H1 (cell line): ENCODE results near the gene TAF4. TPM values are rescaled to one million over a fixed set of nuclear protein-coding genes. Genes with fewer than 3 reads are reported as not detected.

Source experiments
- CTCF ChIA-PET: fragments of 300-600 bp; sonication (Branson Sonifier 250); formaldehyde crosslinking; loops from one replicate; lab custom pipeline; 2021; ENCODE audit not compliant: partially characterized antibody; lab: Charles Lee
- POLR2A ChIA-PET: fragments of 300-600 bp; sonication (Branson Sonifier 250); formaldehyde crosslinking; loops from one replicate; lab custom pipeline; 2021; ENCODE audit warnings: inconsistent platforms; ENCODE audit not compliant: partially characterized antibody; lab: Charles Lee
- DNase-seq, 2 experiments: peaks; one replicate each; pipeline versions ENCODE4 v3.0.0 to v3.0.0-alpha.2; 2010 to 2022; ENCODE audit warnings: low spot score in 2 of 2, low read depth in 1 of 2, mixed read lengths in 1 of 2
- FAIRE-seq: peaks from 2 replicates; lab custom pipeline; 2011; peaks lifted over from hg19 to GRCh38; lab: Jason Lieb, UNC
- H2AFZ ChIP-seq: 2 replicates; pipeline ENCODE4 v1.8.1; 2012; ENCODE audit warnings: low read length, inconsistent platforms
- H2AK5ac ChIP-seq: 2 replicates; pipeline ENCODE4 v1.6.1; 2013; ENCODE audit warnings: low read depth, low read length
- H2BK120ac ChIP-seq: replicated peaks from 2 replicates; pipeline ENCODE3; 2013; ENCODE audit warnings: low read depth, low read length, inconsistent platforms
- H2BK12ac ChIP-seq: 2 replicates; pipeline ENCODE4 v1.6.1; 2013; ENCODE audit warnings: low read depth, low read length
- H2BK15ac ChIP-seq: 2 replicates; pipeline ENCODE4 v1.6.1; 2013; ENCODE audit warnings: low read length
- H2BK20ac ChIP-seq: 2 replicates; pipeline ENCODE4 v1.6.1; 2013; ENCODE audit warnings: low read length
- H2BK5ac ChIP-seq: 2 replicates; pipeline ENCODE4 v1.6.1; 2013; ENCODE audit warnings: low read depth, low read length
- H3K14ac ChIP-seq: 2 replicates; pipeline ENCODE4 v1.6.1; 2013; ENCODE audit warnings: inconsistent platforms; ENCODE audit not compliant: insufficient read length
- H3K18ac ChIP-seq: 2 replicates; pipeline ENCODE4 v1.6.1; 2013; ENCODE audit warnings: low read length; ENCODE audit errors: extremely low read depth
- H3K23ac ChIP-seq: 2 replicates; pipeline ENCODE4 v1.6.1; 2013; ENCODE audit warnings: inconsistent platforms; ENCODE audit not compliant: insufficient read length
- H3K23me2 ChIP-seq: 2 replicates; pipeline ENCODE4 v1.6.1; 2013; ENCODE audit warnings: low read depth, low read length
- H3K27ac ChIP-seq: 2 replicates; pipeline ENCODE4 v1.6.1; 2011; ENCODE audit warnings: low read depth, low read length, inconsistent platforms
- H3K27me3 ChIP-seq, 4 experiments: replicated peaks in 1 of 4; 1 replicate in 1 of 4; 2 replicates in 3 of 4; pipeline versions ENCODE4 v1.6.1 to v1.8.1; 2011 to 2013; ENCODE audit warnings: low read length in 3 of 4, mild to moderate bottlenecking in 3 of 4, inconsistent platforms in 2 of 4, mixed read lengths in 2 of 4, moderate library complexity in 1 of 4; ENCODE audit not compliant: control insufficient read depth in 3 of 4, insufficient read depth in 3 of 4; ENCODE audit errors: extremely low read depth in 1 of 4
- H3K36me3 ChIP-seq, 4 experiments: 2 replicates each; pipeline versions ENCODE4 v1.6.1 to v1.8.1; 2011 to 2013; ENCODE audit warnings: mild to moderate bottlenecking in 4 of 4, low read length in 3 of 4, moderate library complexity in 2 of 4, control low read depth in 1 of 4, inconsistent platforms in 1 of 4; ENCODE audit not compliant: insufficient read depth in 4 of 4, control insufficient read depth in 2 of 4
- H3K4ac ChIP-seq: replicated peaks from 2 replicates; pipeline ENCODE3; 2013; ENCODE audit warnings: low read length, low read depth, mixed read lengths, inconsistent platforms; ENCODE audit not compliant: insufficient read length
- H3K4me1 ChIP-seq, 4 experiments: replicated peaks in 1 of 4; 1 replicate in 1 of 4; 2 replicates in 3 of 4; pipeline versions ENCODE4 v1.6.1 to v1.8.1; 2011 to 2013; ENCODE audit warnings: low read length in 3 of 4, inconsistent platforms in 2 of 4, mixed read lengths in 1 of 4; ENCODE audit not compliant: insufficient read depth in 4 of 4, control insufficient read depth in 3 of 4
- H3K4me2 ChIP-seq, 2 experiments: 2 replicates each; pipeline versions ENCODE4 v1.6.1 to v1.8.1; 2011 to 2013; ENCODE audit warnings: low read depth in 2 of 2, low read length in 2 of 2, control low read depth in 1 of 2, inconsistent platforms in 1 of 2, mild to moderate bottlenecking in 1 of 2; ENCODE audit not compliant: insufficient read depth in 1 of 2
- H3K4me3 ChIP-seq, 4 experiments: fragments of 200-600, 300-600 bp in 1 of 4; sonication (generic), shearing (Covaris generic), sonication (Bioruptor Twin) in 1 of 4; 2 replicates each; pipeline versions ENCODE4 v1.5.1 to v1.8.1; 2011 to 2016; ENCODE audit warnings: low read length in 4 of 4, low read depth in 3 of 4, control low read depth in 2 of 4, inconsistent platforms in 2 of 4, mild to moderate bottlenecking in 2 of 4, mixed read lengths in 1 of 4, moderate library complexity in 1 of 4; ENCODE audit not compliant: insufficient read depth in 2 of 4; ENCODE audit errors: extremely low read depth in 1 of 4
- H3K56ac ChIP-seq: replicated peaks from 2 replicates; pipeline ENCODE3; 2013; ENCODE audit warnings: low read depth, mild to moderate bottlenecking, mixed read lengths, low read length, inconsistent platforms; ENCODE audit not compliant: insufficient read length
- H3K79me1 ChIP-seq: 2 replicates; pipeline ENCODE4 v1.6.1; 2013; ENCODE audit warnings: low read depth, low read length, control low read depth
- H3K79me2 ChIP-seq, 2 experiments: 2 replicates each; pipeline versions ENCODE4 v1.6.1 to v1.8.1; 2012 to 2013; ENCODE audit warnings: low read length in 2 of 2, mild to moderate bottlenecking in 2 of 2, inconsistent platforms in 1 of 2; ENCODE audit not compliant: insufficient read depth in 2 of 2, control insufficient read depth in 1 of 2
- H3K9ac ChIP-seq, 4 experiments: replicated peaks in 1 of 4; 1 replicate in 1 of 4; 2 replicates in 3 of 4; pipeline versions ENCODE4 v1.6.1 to v1.8.1; 2011 to 2013; ENCODE audit warnings: low read depth in 3 of 4, low read length in 3 of 4, control low read depth in 2 of 4, mild to moderate bottlenecking in 2 of 4, moderate library complexity in 2 of 4, inconsistent platforms in 1 of 4; ENCODE audit errors: extremely low read depth in 1 of 4
- H3K9me3 ChIP-seq, 2 experiments: 2 replicates each; pipeline versions ENCODE4 v1.6.1 to v1.8.1; 2012 to 2013; ENCODE audit warnings: mild to moderate bottlenecking in 2 of 2, moderate library complexity in 2 of 2, control low read depth in 1 of 2, inconsistent platforms in 1 of 2, low read depth in 1 of 2, low read length in 1 of 2, mixed read lengths in 1 of 2; ENCODE audit not compliant: insufficient read depth in 2 of 2
- H4K20me1 ChIP-seq, 2 experiments: replicated peaks in 1 of 2; 2 replicates each; pipeline versions ENCODE3 to v1.8.1; 2011 to 2013; ENCODE audit warnings: inconsistent platforms in 2 of 2, low read length in 2 of 2, mild to moderate bottlenecking in 1 of 2; ENCODE audit not compliant: insufficient read depth in 2 of 2, control insufficient read depth in 1 of 2
- H4K5ac ChIP-seq: 2 replicates; pipeline ENCODE4 v1.6.1; 2013; ENCODE audit warnings: low read length, low read depth, mixed read lengths, inconsistent platforms; ENCODE audit not compliant: insufficient read length
- H4K8ac ChIP-seq: 2 replicates; pipeline ENCODE4 v1.8.0; 2013; ENCODE audit warnings: mild to moderate bottlenecking, moderate library complexity, low read length, inconsistent platforms; ENCODE audit not compliant: insufficient read depth; ENCODE audit errors: extremely low read depth
- H4K91ac ChIP-seq: replicated peaks from 2 replicates; pipeline ENCODE3; 2013; ENCODE audit warnings: low read length, mixed read lengths, inconsistent platforms; ENCODE audit not compliant: insufficient read length
- CTBP2 ChIP-seq: IDR thresholded peaks from 2 replicates; pipeline ENCODE4 v1.7.0; 2011; ENCODE audit warnings: borderline replicate concordance, mild to moderate bottlenecking, moderate library complexity, mixed read lengths, low read length; ENCODE audit not compliant: insufficient read depth, insufficient read length
- E2F6 ChIP-seq: IDR thresholded peaks from 2 replicates; pipeline ENCODE4 v1.6.1; 2012; ENCODE audit warnings: inconsistent platforms
- EGR1 ChIP-seq: IDR thresholded peaks from 2 replicates; pipeline ENCODE4 v1.6.1; 2011; ENCODE audit warnings: low read depth, low read length, borderline replicate concordance
- NRF1 ChIP-seq: IDR thresholded peaks from 2 replicates; pipeline ENCODE4 v1.6.1; 2011; ENCODE audit warnings: mild to moderate bottlenecking, low read depth, low read length, improper control_type of control experiment
- POLR2AphosphoS5 ChIP-seq: IDR thresholded peaks from 2 replicates; pipeline ENCODE4 v1.6.1; 2011; ENCODE audit warnings: low read depth, low read length
- RFX5 ChIP-seq: IDR thresholded peaks from 2 replicates; pipeline ENCODE4 v1.6.1; 2011; ENCODE audit warnings: low read depth, low read length, improper control_type of control experiment, borderline replicate concordance
- RNF2 ChIP-seq: fragments of 200-900, 300-1000 bp; sonication (generic); IDR thresholded peaks from 2 replicates; pipeline ENCODE4 v1.7.1; 2016; ENCODE audit warnings: borderline replicate concordance, low read depth, mild to moderate bottlenecking, antibody characterized with exemption, low read length; ENCODE audit not compliant: poor library complexity, severe bottlenecking; ENCODE audit errors: missing control alignments
- SAP30 ChIP-seq: fragments of 300-600 bp; sonication (generic); IDR thresholded peaks from 2 replicates; pipeline ENCODE4 v1.7.1; 2012; ENCODE audit warnings: low read length, moderate library complexity, mild to moderate bottlenecking, inconsistent platforms; ENCODE audit not compliant: insufficient read depth, insufficient replicate concordance
- TAF7 ChIP-seq: optimal IDR thresholded peaks from 2 replicates; pipeline ENCODE3; 2011; ENCODE audit warnings: low read depth, mild to moderate bottlenecking, inconsistent platforms, low read length, moderate library complexity, borderline replicate concordance
- WGBS, 2 experiments: shearing (Covaris generic) in 1 of 2; methylation state at CpG; one replicate each; pipeline versions ENCODE4 v1.1.6 to v1.1.7; 2013 to 2015; ENCODE audit warnings: low lambda C conversion rate in 2 of 2, mixed read lengths in 2 of 2, inconsistent platforms in 1 of 2, low coverage in 1 of 2, missing lambda C conversion rate in 1 of 2; ENCODE audit not compliant: insufficient replicate concordance in 2 of 2, insufficient coverage in 1 of 2, insufficient read length in 1 of 2; ENCODE audit errors: extremely low coverage in 1 of 2, missing lambda C conversion rate in 1 of 2; 5-methylcytosine and 5-hydroxymethylcytosine counted together
- polyA plus RNA-seq, 7 experiments: library from polyadenylated mRNA; depleted of rRNA in 3 of 7; stranded (reverse) in 5 of 7; unstranded in 2 of 7; fragments of >200 nt in 5 of 7; fragments of 200-250 nt in 2 of 7; gene quantifications; 1 replicate in 5 of 7; 2 replicates in 1 of 7; 4 replicates in 1 of 7; pipeline versions ENCODE4 v1.2.1 to v1.2.3, GENCODE V29; 2011 to 2013; ENCODE audit warnings: missing spikeins in 2 of 7, mixed read lengths in 2 of 7
- total RNA-seq: library from RNA; stranded (reverse); fragmentation: NEBNext Ultra II Directional; extraction: Animal tissue kit (Norgen Biotek cat#: 25700); gene quantifications from 2 replicates; pipeline ENCODE4 v1.2.1, GENCODE V29; 2021

TAF4 gene
- total and polyA plus RNA-seq, 2 of the 8 experiments (the other 6 are each of a cell fraction or from before 2014, with no cell fraction given), result 16.0 to 30.1 TPM

- H2BK12ac ChIP-seq, result no peak overlapping the region
- H3K18ac ChIP-seq, result no peak overlapping the region
- H2AFZ ChIP-seq, result no peak overlapping the region
- peaks cover 0 to 3% (median 0%) of the 10 kb centered on the region in 4 experiments; a peak in 1 of 7 replicates for H3K4me1 ChIP-seq
- TF ChIP-seq TAF7 (no peak), EGR1 (no peak), E2F6 (no peak), CTBP2 (no peak), SAP30 (no peak), POLR2AphosphoS5 (no peak), NRF1 (no peak), RFX5 (no peak), RNF2 (no peak)
- H3K9ac ChIP-seq, result no peak overlapping the region
- H3K23ac ChIP-seq, result no peak overlapping the region
- H3K4me2 ChIP-seq, result no peak overlapping the region
- no peak overlapping the region for H3K56ac ChIP-seq
- H4K91ac ChIP-seq, result no peak overlapping the region
- H2BK120ac ChIP-seq, result no peak overlapping the region
- H3K79me1 ChIP-seq, result no peaks in the 10 kb centered on the region
- DNase-seq (no peak), FAIRE-seq (no peak)
- H3K27ac ChIP-seq, result no peak overlapping the region
- peaks cover 2% of the 10 kb centered on the region; the same call in 1 of the 2 replicates for H3K23me2 ChIP-seq
- POLR2A ChIA-PET, result interaction anchor here (1.0 to 1.9 kb wide), 3 partner anchors 18 to 32 kb away, joined by 4 to 8 read pairs (median 7); partner anchors contain the start of gene LSM14B
- no peak overlapping the region for H2AK5ac ChIP-seq
- H2BK20ac ChIP-seq, result no peak overlapping the region
- H3K36me3 ChIP-seq, result no peaks in the 10 kb centered on the region
- H3K9me3 ChIP-seq, result no peaks in the 10 kb centered on the region
- WGBS, 2 experiments, result 88% methylated on average over 3 of the region's 3 CpGs; no CpG with 5 or more reads in 1 of the 2 experiments
- H3K79me2 ChIP-seq, result no peaks in the 10 kb centered on the region
- H2BK5ac ChIP-seq, result no peak overlapping the region
- H3K27me3 ChIP-seq, result peaks cover 0 to 2% (median 0%) of the 10 kb centered on the region in 4 experiments; a peak in 2 of 7 replicates
- no peak overlapping the region for H4K8ac ChIP-seq
- no peak overlapping the region for H3K4me3 ChIP-seq
- no peak overlapping the region for H3K4ac ChIP-seq
- no peak overlapping the region for H3K14ac ChIP-seq
- no peak overlapping the region for H2BK15ac ChIP-seq
- H4K5ac ChIP-seq, result no peak overlapping the region
- CTCF ChIA-PET, result interaction anchor here (0.6 to 1.7 kb wide), 3 partner anchors 9 to 67 kb away, joined by 3 to 5 read pairs (median 3); no protein-coding TSS in a partner anchor
- peaks cover 0 to 5% of the 10 kb centered on the region in 2 experiments for H4K20me1 ChIP-seq
Measured at GRCh38 chr20:62089393-62089792, 23.7 kb upstream of the TAF4 start.
